Transverse colon (tissue), 4 donors: ENCODE data around the gene PTPN1. TPM values are rescaled to one million over a fixed set of nuclear protein-coding genes. Genes with fewer than 3 reads are reported as not detected.
A peak's percentile ranks its signal among the peaks of the same experiment; 100 is the strongest.

ENCODE experiments used
- DNase-seq: peaks from one replicate; pipeline ENCODE4 v3.0.0-alpha.2; 2019
- H3K27ac ChIP-seq, 4 donors: fragments of 200-600 bp; sonication (generic); 2 replicates each; pipeline ENCODE4 v1.5.1; 2016 to 2018; ENCODE audit warnings: inconsistent platforms in 4 of 4
- H3K27me3 ChIP-seq: fragments of 200-600 bp; sonication (generic); 2 replicates; pipeline ENCODE4 v1.5.1; 2017; ENCODE audit warnings: inconsistent platforms
- H3K36me3 ChIP-seq, 4 donors: fragments of 200-600 bp; sonication (generic); 2 replicates each; pipeline ENCODE4 v1.5.1; 2017 to 2019; ENCODE audit warnings: inconsistent platforms in 4 of 4
- H3K4me1 ChIP-seq, 4 donors: fragments of 200-600 bp; sonication (generic); 2 replicates each; pipeline ENCODE4 v1.5.1; 2017 to 2020; ENCODE audit warnings: inconsistent platforms in 4 of 4
- H3K4me3 ChIP-seq, 4 donors: fragments of 200-600 bp; sonication (generic); 1 replicate in 1 of 4; 2 replicates in 3 of 4; pipeline versions ENCODE4 v1.5.1 to v1.6.1; 2017 to 2019; ENCODE audit warnings: inconsistent platforms in 4 of 4
- H3K9me3 ChIP-seq, 2 donors: fragments of 200-600 bp; sonication (generic); 2 replicates each; pipeline ENCODE4 v1.5.1; 2017 to 2019; ENCODE audit warnings: inconsistent platforms in 2 of 2
- CTCF ChIP-seq, 5 experiments: fragments of 200-600 bp in 3 of 5; fragments of 450-650 bp in 2 of 5; sonication (generic) in 3 of 5; IDR thresholded peaks; 1 replicate in 2 of 5; 2 replicates in 3 of 5; pipeline ENCODE4 v1.5.1; 2016 to 2017; ENCODE audit warnings: antibody characterized with exemption in 5 of 5, inconsistent platforms in 3 of 5, mild to moderate bottlenecking in 2 of 5, moderate library complexity in 1 of 5
- EP300 ChIP-seq: sonication (generic); formaldehyde crosslinking; IDR thresholded peaks from one replicate; pipeline ENCODE4 v1.6.1; 2017; ENCODE audit warnings: antibody characterized with exemption, low read depth
- POLR2A ChIP-seq: fragments of 450-650 bp; IDR thresholded peaks from one replicate; pipeline ENCODE4 v1.6.1; 2016; ENCODE audit warnings: antibody characterized with exemption, mild to moderate bottlenecking, moderate library complexity
- POLR2AphosphoS5 ChIP-seq, 3 donors: sonication (generic); formaldehyde crosslinking; IDR thresholded peaks; one replicate each; pipeline ENCODE4 v1.6.1; 2016; ENCODE audit warnings: antibody characterized with exemption in 3 of 3
- WGBS, 2 donors: methylation state at CpG; one replicate each; pipeline ENCODE4 v1.1.5; 2018; ENCODE audit warnings: low coverage in 1 of 2; 5-methylcytosine and 5-hydroxymethylcytosine counted together
- in situ Hi-C, 4 donors: fragments of 200-750 bp; cut with MboI; loops; one replicate each; pipeline versions ENCODE4 v1.15.0 to v1.15.1; 2017; ENCODE audit warnings: low sequenced_read_pairs in 3 of 4, low pct_ligation_motif_present in 1 of 4, low pct_unique_long_range_greater_than_20kb in 1 of 4
- intact Hi-C: fragments of 100-400 bp; cut with DNase I; formaldehyde crosslinking; loops from one replicate; pipeline ENCODE4 v1.15.1; 2023; ENCODE audit warnings: low total_unique reads
- total RNA-seq, 4 donors: library from RNA; depleted of rRNA; stranded (reverse); fragments of >200 nt; gene quantifications; one replicate each; pipeline ENCODE4 v1.1.0, GENCODE V29; 2016

The PTPN1 gene
- total RNA-seq, 4 donors from 2014 or later = 19.3 to 34.8 (median 28.8) TPM

- Histone ChIP-seq H3K27ac (peak overlapping the region in 3 of 4 donors; percentile 15 to 39 (median 32)), H3K27me3 (no peaks in the 10 kb centered on the region), H3K9me3 (no peaks in the 10 kb centered on the region), H3K4me1 (peaks cover 13 to 70% (median 50%) of the 10 kb centered on the region in 4 donors), H3K4me3 (no peak overlapping the region), H3K36me3 (no peaks in the 10 kb centered on the region)
- 58 to 60% methylated on average over 1 to 5 of the region's 5 CpGs for WGBS, 2 donors
- in situ Hi-C loops (no loop called here), intact Hi-C loops (no loop called here)
- no peak for DNase-seq
- no peak for TF ChIP-seq CTCF (IDR thresholded peaks at IDR 0.05)
- TF ChIP-seq POLR2AphosphoS5 (IDR thresholded peaks at IDR 0.05) = no peak
- no peak for TF ChIP-seq EP300
- no peak for TF ChIP-seq POLR2A
Observed at GRCh38 chr20:50541606-50542041, 31.4 kb downstream of the PTPN1 start.

DNA sequence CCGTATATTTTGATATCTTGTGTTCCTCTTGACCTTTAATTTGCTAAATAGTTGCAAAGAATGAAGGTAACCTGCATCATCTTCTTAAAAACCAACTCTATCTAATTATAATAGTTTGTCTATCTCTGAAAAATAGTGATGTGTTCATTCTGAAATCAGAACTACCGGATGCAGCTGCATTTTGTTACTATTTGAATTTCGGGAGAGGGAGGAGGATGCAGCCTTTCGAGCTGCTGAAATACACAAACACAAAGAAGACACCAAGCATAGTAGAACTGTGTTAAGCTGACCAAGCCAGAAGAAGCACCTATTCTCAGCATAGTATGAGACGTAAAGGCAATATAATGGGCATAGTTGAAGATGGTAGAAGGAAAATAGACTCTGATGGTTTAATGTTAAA is 33.1 kb downstream of the PTPN1 start:
- H3K27ac ChIP-seq = no peak overlapping the region
- no peak for TF ChIP-seq POLR2A
- TF ChIP-seq POLR2AphosphoS5 (IDR thresholded peaks at IDR 0.05) = no peak
- intact Hi-C loops (no loop called here), in situ Hi-C loops (no loop called here)
- no peaks in the 10 kb centered on the region for H3K36me3 ChIP-seq
- peaks cover 7 to 74% (median 46%) of the 10 kb centered on the region in 4 donors for H3K4me1 ChIP-seq
- WGBS, 2 donors = 54 to 78% methylated on average over 3 to 5 of the region's 5 CpGs
- H3K27me3 ChIP-seq = no peaks in the 10 kb centered on the region
- H3K9me3 ChIP-seq = no peaks in the 10 kb centered on the region
- no peak overlapping the region for H3K4me3 ChIP-seq
- DNase-seq = no peak

DNA sequence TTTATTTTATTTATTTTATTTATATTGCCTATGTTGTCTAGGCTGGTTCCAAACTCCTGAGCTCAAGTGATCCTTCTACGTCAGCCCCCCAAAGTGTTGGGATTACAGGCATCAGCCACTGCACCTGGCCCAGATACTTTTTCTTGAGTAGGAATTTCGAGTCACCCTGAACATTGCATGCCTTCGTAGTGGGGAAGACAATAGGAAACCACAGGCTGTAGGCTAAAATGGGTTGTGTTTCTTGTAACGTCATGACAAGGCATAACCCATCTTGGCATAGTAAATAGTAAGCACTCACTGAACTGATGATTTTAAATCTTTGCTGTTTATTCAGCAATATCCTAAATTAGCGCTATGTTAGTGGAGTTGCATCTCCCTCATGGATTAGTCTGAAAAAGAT is 34.9 kb downstream of the PTPN1 start:
- no peak overlapping the region for H3K27ac ChIP-seq
- peaks cover 7 to 77% (median 50%) of the 10 kb centered on the region in 4 donors for H3K4me1 ChIP-seq
- TF ChIP-seq POLR2AphosphoS5 (IDR thresholded peaks at IDR 0.05) = no peak
- no peak for TF ChIP-seq EP300
- no peak for TF ChIP-seq POLR2A
- no peak for TF ChIP-seq CTCF (IDR thresholded peaks at IDR 0.05)
- WGBS, 2 donors = 76 to 79% methylated on average over 4 to 5 of the region's 5 CpGs
- intact Hi-C loops = no loop called here
- H3K27me3 ChIP-seq = no peaks in the 10 kb centered on the region
- no peak for DNase-seq
- no peaks in the 10 kb centered on the region for H3K9me3 ChIP-seq
- in situ Hi-C loops = no loop called here
- no peaks in the 10 kb centered on the region for H3K36me3 ChIP-seq
- no peak overlapping the region for H3K4me3 ChIP-seq

DNA sequence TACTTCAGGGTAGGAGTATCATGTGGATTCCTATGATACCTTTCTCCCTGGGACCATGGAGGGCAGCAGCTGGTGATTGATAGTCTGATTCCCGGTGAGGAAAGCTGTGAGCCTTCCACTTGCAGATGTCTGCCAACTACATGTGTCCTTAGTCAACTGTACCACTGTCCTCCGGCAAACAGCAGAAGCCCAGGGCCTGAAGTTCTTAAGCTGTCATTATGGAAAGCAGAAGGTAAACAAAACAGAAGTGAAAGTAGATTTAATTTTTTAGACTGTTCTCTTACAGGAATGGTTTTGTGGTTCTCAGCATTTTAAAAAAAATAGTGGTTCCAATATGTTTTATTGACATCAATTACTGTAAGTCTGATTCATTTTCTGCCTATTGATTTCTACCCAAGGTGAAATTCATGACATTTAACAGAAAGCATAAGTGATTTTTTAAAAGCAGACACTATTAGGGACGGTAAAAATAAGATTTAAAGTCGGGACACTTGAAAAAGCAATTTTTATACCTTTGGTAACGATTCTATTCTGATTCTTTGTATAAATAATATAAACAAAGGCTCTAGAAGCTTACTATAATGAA is 36.6 kb downstream of the PTPN1 start:
- H3K4me1 ChIP-seq = peaks cover 7 to 71% (median 41%) of the 10 kb centered on the region in 4 donors
- no peak overlapping the region for H3K4me3 ChIP-seq
- no peaks in the 10 kb centered on the region for H3K27me3 ChIP-seq
- DNase-seq = peak; percentile 32
- peak overlapping the region; percentile 33 to 55 (median 36) for H3K27ac ChIP-seq
- TF ChIP-seq POLR2A (no peak), CTCF (IDR thresholded peaks at IDR 0.05) (no peak), EP300 (no peak), POLR2AphosphoS5 (IDR thresholded peaks at IDR 0.05) (no peak)
- intact Hi-C loops = no loop called here
- H3K9me3 ChIP-seq = no peaks in the 10 kb centered on the region
- in situ Hi-C loops = no loop called here
- 54 to 59% methylated on average over 4 to 5 of the region's 5 CpGs for WGBS, 2 donors
- no peaks in the 10 kb centered on the region for H3K36me3 ChIP-seq

DNA sequence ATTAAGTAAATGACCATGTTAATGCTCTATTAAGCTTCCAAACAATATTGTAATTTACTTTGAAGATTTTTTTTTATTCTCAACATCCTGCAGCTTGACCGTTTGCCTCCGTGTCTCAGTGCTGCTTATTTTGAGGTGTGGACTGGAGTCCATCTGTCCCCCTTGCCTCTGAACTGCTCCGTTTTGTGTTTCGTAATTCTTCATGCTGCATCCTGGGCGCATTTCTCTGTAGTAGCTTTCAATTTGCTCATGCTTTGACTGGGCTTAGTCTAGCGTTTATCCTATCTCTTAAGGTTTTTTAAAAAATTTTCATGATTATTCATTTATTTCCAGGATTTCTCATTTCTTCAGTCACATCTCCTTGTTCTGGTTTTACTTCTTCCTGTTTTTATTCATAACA is 37.8 kb downstream of the PTPN1 start:
- in situ Hi-C loops (no loop called here), intact Hi-C loops (no loop called here)
- Histone ChIP-seq H3K4me1 (peaks cover 7 to 60% (median 33%) of the 10 kb centered on the region in 4 donors), H3K4me3 (no peak overlapping the region), H3K9me3 (no peaks in the 10 kb centered on the region), H3K36me3 (no peaks in the 10 kb centered on the region), H3K27ac (peak overlapping the region in 3 of 4 donors; percentile 31 to 55 (median 36)), H3K27me3 (no peaks in the 10 kb centered on the region)
- TF ChIP-seq POLR2AphosphoS5 (IDR thresholded peaks at IDR 0.05) (no peak), POLR2A (no peak), CTCF (IDR thresholded peaks at IDR 0.05) (no peak), EP300 (no peak)
- WGBS, 2 donors = 70 to 86% methylated on average over 6 of the region's 6 CpGs
- DNase-seq = no peak
